Activated naive CD8-positive, alpha-beta T cell treated with anti-CD3 and anti-CD28 coated beads, Interleukin-2, amount 10 ng/mL, durations not matched to agents 7 days and 5 days (primary cell): ENCODE results near the gene CLDN6. TPM values are rescaled to one million over a fixed set of nuclear protein-coding genes. Genes with fewer than 3 reads are reported as not detected.

Experiments used
- ATAC-seq: fragments of 150-1000 bp; cut with Tn5 transposase; one replicate; pipeline ENCODE4 v1.10.0; 2021; ENCODE audit warnings: low read depth, moderate library complexity
- POLR2A ChIA-PET: fragments of 350-600 bp; sonication (Branson Sonifier 250); formaldehyde crosslinking; loops from one replicate; lab custom pipeline; 2021; ENCODE audit warnings: antibody characterized with exemption; lab: Charles Lee
- DNase-seq: peaks from one replicate; pipeline ENCODE4 v3.0.0; 2021
- H3K27ac Mint-ChIP-seq: one replicate; pipeline ENCODE4 v1.8.0; 2022; ENCODE audit warnings: mild to moderate bottlenecking, mixed read lengths
- H3K27me3 Mint-ChIP-seq: one replicate; pipeline ENCODE4 v1.8.0; 2022; ENCODE audit warnings: mild to moderate bottlenecking, moderate library complexity, mixed read lengths
- H3K36me3 Mint-ChIP-seq: one replicate; pipeline ENCODE4 v1.8.0; 2021; ENCODE audit warnings: mild to moderate bottlenecking, mixed read lengths
- H3K4me1 Mint-ChIP-seq: one replicate; pipeline ENCODE4 v1.8.0; 2021; ENCODE audit warnings: mixed read lengths
- H3K4me3 Mint-ChIP-seq: one replicate; pipeline ENCODE4 v1.8.0; 2022; ENCODE audit warnings: mild to moderate bottlenecking, moderate library complexity, mixed read lengths
- H3K9me3 Mint-ChIP-seq: one replicate; pipeline ENCODE4 v1.8.0; 2021; ENCODE audit warnings: mixed read lengths
- total RNA-seq, 2 experiments: library from RNA; stranded (reverse); gene quantifications; one replicate each; pipeline ENCODE4 v1.2.3, GENCODE V29; 2021

Gene CLDN6
- total RNA-seq, 2 experiments from 2014 or later, result not detected

- Mint-ChIP-seq H3K4me3 (no peak overlapping the region), H3K4me1 (peaks cover 16% of the 10 kb centered on the region), H3K27ac (no peak overlapping the region), H3K9me3 (no peaks in the 10 kb centered on the region), H3K27me3 (peaks cover 6% of the 10 kb centered on the region), H3K36me3 (no peaks in the 10 kb centered on the region)
- DNase-seq, result no peak
- no peak for ATAC-seq
- POLR2A ChIA-PET, result interaction anchor here (0.7 to 4.1 kb wide), 4 partner anchors 12 to 45 kb away, joined by 3 to 46 read pairs (median 16); partner anchors contain the start of gene PAQR4
These were observed 35.6 kb downstream of the CLDN6 start for GRCh38 chr16:2982402-2982801.

- H3K4me1 Mint-ChIP-seq, result peaks cover 18% of the 10 kb centered on the region
- no peaks in the 10 kb centered on the region for H3K9me3 Mint-ChIP-seq
- H3K27me3 Mint-ChIP-seq, result peaks cover 6% of the 10 kb centered on the region
- H3K4me3 Mint-ChIP-seq, result peak overlapping the region; percentile 87
- no peaks in the 10 kb centered on the region for H3K36me3 Mint-ChIP-seq
- POLR2A ChIA-PET, result interaction anchor here (2.1 to 4.1 kb wide), 5 partner anchors 11 to 52 kb away, joined by 4 to 46 read pairs (median 8); partner anchors contain the start of gene PAQR4
- no peak for DNase-seq
- H3K27ac Mint-ChIP-seq, result peak overlapping the region; percentile 49
- no peak for ATAC-seq
These were observed 36.1 kb downstream of the CLDN6 start for GRCh38 chr16:2981899-2982250.

GRCh38 chr16:2981177-2981898 is 36.6 kb downstream of the CLDN6 start:
- H3K4me1 Mint-ChIP-seq, result peaks cover 18% of the 10 kb centered on the region
- peaks cover 6% of the 10 kb centered on the region for H3K27me3 Mint-ChIP-seq
- peak overlapping the region; percentile 83 for H3K27ac Mint-ChIP-seq
- no peak for DNase-seq
- POLR2A ChIA-PET, result interaction anchor here (0.6 to 4.1 kb wide), 17 partner anchors 10 to 177 kb away, joined by 3 to 46 read pairs (median 5); partner anchors contain the start of genes HCFC1R1, PAQR4 and THOC6
- no peaks in the 10 kb centered on the region for H3K9me3 Mint-ChIP-seq
- no peaks in the 10 kb centered on the region for H3K36me3 Mint-ChIP-seq
- peak overlapping the region; percentile 87 for H3K4me3 Mint-ChIP-seq
- no peak for ATAC-seq

GRCh38 chr16:2980227-2981176 is 37.5 kb downstream of the CLDN6 start, which contains the start of gene PKMYT1:
Gene PKMYT1 (minus strand): TSS chr16:2980446. CDS start chr16:2979657, 789 bp downstream.
- no peaks in the 10 kb centered on the region for H3K36me3 Mint-ChIP-seq
- peak; percentile 99 for DNase-seq

GRCh38 chr16:2979669-2980226 is 38.2 kb downstream of the CLDN6 start:
- Mint-ChIP-seq H3K27ac (peak overlapping the region; percentile 93), H3K4me1 (peaks cover 18% of the 10 kb centered on the region), H3K36me3 (no peaks in the 10 kb centered on the region), H3K9me3 (no peaks in the 10 kb centered on the region), H3K4me3 (peak overlapping the region; percentile 92), H3K27me3 (peaks cover 6% of the 10 kb centered on the region)
- DNase-seq (no peak), ATAC-seq (peak; percentile 6)
- POLR2A ChIA-PET, result interaction anchor here (0.6 to 4.1 kb wide), 15 partner anchors 9 to 203 kb away, joined by 3 to 46 read pairs (median 5); partner anchors contain the start of genes ELOB, FLYWCH1, HCFC1R1 and PAQR4

More at GRCh38 chr16:2980227-2981176, 37.5 kb downstream of the CLDN6 start, which contains the start of gene PKMYT1:
- ATAC-seq, result peak; percentile 91
- Mint-ChIP-seq H3K27me3 (peaks cover 6% of the 10 kb centered on the region), H3K9me3 (no peaks in the 10 kb centered on the region), H3K4me1 (peaks cover 18% of the 10 kb centered on the region), H3K4me3 (peak within 1 kb of the TSS; percentile 92), H3K27ac (peak within 1 kb of the TSS; percentile 93)
- POLR2A ChIA-PET, result interaction anchor here (0.6 to 4.1 kb wide), 25 partner anchors 10 to 228 kb away, joined by 3 to 46 read pairs (median 4); partner anchors contain the start of genes ELOB, FLYWCH1, FLYWCH2 and HCFC1R1

- no peak for DNase-seq
- Mint-ChIP-seq H3K4me1 (peaks cover 14% of the 10 kb centered on the region), H3K9me3 (no peaks in the 10 kb centered on the region), H3K4me3 (no peak overlapping the region), H3K36me3 (no peaks in the 10 kb centered on the region), H3K27me3 (no peaks in the 10 kb centered on the region), H3K27ac (no peak overlapping the region)
- POLR2A ChIA-PET, result interaction anchor here (1.4 to 1.8 kb wide), 2 partner anchors 12 to 95 kb away, joined by 4 read pairs; partner anchors contain the start of gene FLYWCH2
- ATAC-seq, result no peak
These were observed 40.5 kb downstream of the CLDN6 start for GRCh38 chr16:2977440-2977839.

GRCh38 chr16:2976673-2977072 is 41.3 kb downstream of the CLDN6 start:
- no peaks in the 10 kb centered on the region for H3K9me3 Mint-ChIP-seq
- peaks cover 17% of the 10 kb centered on the region for H3K4me1 Mint-ChIP-seq
- POLR2A ChIA-PET, result interaction anchor here (1.8 to 2.2 kb wide), 2 partner anchors 11 to 94 kb away, joined by 4 to 9 read pairs; partner anchors contain the start of gene FLYWCH2
- H3K36me3 Mint-ChIP-seq, result peaks cover 3% of the 10 kb centered on the region
- H3K4me3 Mint-ChIP-seq, result no peak overlapping the region
- H3K27ac Mint-ChIP-seq, result no peak overlapping the region
- ATAC-seq, result no peak
- no peak for DNase-seq
- H3K27me3 Mint-ChIP-seq, result no peaks in the 10 kb centered on the region

- peaks cover 15% of the 10 kb centered on the region for H3K4me1 Mint-ChIP-seq
- POLR2A ChIA-PET, result interaction anchor here (1.8 to 2.2 kb wide), 2 partner anchors 11 to 93 kb away, joined by 4 to 9 read pairs; partner anchors contain the start of gene FLYWCH2
- no peaks in the 10 kb centered on the region for H3K9me3 Mint-ChIP-seq
- H3K27me3 Mint-ChIP-seq, result no peaks in the 10 kb centered on the region
- no peak for ATAC-seq
- no peak for DNase-seq
- H3K4me3 Mint-ChIP-seq, result no peak overlapping the region
- peaks cover 3% of the 10 kb centered on the region for H3K36me3 Mint-ChIP-seq
- peak overlapping the region; percentile 34 for H3K27ac Mint-ChIP-seq
These were observed 41.8 kb downstream of the CLDN6 start for GRCh38 chr16:2976201-2976600.

GRCh38 chr16:2975161-2975795 is 42.7 kb downstream of the CLDN6 start:
- no peaks in the 10 kb centered on the region for H3K27me3 Mint-ChIP-seq
- H3K4me1 Mint-ChIP-seq, result peaks cover 22% of the 10 kb centered on the region
- ATAC-seq (no peak), DNase-seq (no peak)
- H3K4me3 Mint-ChIP-seq, result no peak overlapping the region
- no peak overlapping the region for H3K27ac Mint-ChIP-seq
- no peaks in the 10 kb centered on the region for H3K9me3 Mint-ChIP-seq
- H3K36me3 Mint-ChIP-seq, result peaks cover 3% of the 10 kb centered on the region
- POLR2A ChIA-PET, result interaction anchor here (2.2 kb wide), 1 partner anchor 10 kb away, joined by 9 read pairs; no protein-coding TSS in a partner anchor

GRCh38 chr16:2974319-2975056 is 43.5 kb downstream of the CLDN6 start:
- no peak overlapping the region for H3K27ac Mint-ChIP-seq
- DNase-seq (no peak), ATAC-seq (no peak)
- no peak overlapping the region for H3K4me3 Mint-ChIP-seq
- H3K4me1 Mint-ChIP-seq, result peaks cover 22% of the 10 kb centered on the region
- H3K9me3 Mint-ChIP-seq, result no peaks in the 10 kb centered on the region
- POLR2A ChIA-PET, result interaction anchor here (2.2 kb wide), 1 partner anchor 9 kb away, joined by 9 read pairs; no protein-coding TSS in a partner anchor
- H3K27me3 Mint-ChIP-seq, result no peaks in the 10 kb centered on the region
- H3K36me3 Mint-ChIP-seq, result peaks cover 3% of the 10 kb centered on the region

GRCh38 chr16:2973605-2974318 is 44.2 kb downstream of the CLDN6 start:
- Mint-ChIP-seq H3K4me1 (peaks cover 20% of the 10 kb centered on the region), H3K4me3 (no peak overlapping the region), H3K27me3 (no peaks in the 10 kb centered on the region), H3K9me3 (no peaks in the 10 kb centered on the region), H3K27ac (no peak overlapping the region), H3K36me3 (peaks cover 3% of the 10 kb centered on the region)
- POLR2A ChIA-PET, result no interaction called here
- ATAC-seq, result no peak
- DNase-seq, result no peak
